ENCODE data around the gene VPS35L. TPM values are rescaled to one million over a fixed set of nuclear protein-coding genes. Genes with fewer than 3 reads are reported as not detected.
A peak's percentile ranks its signal among the peaks of the same experiment; 100 is the strongest.

Gene VPS35L, protein sequence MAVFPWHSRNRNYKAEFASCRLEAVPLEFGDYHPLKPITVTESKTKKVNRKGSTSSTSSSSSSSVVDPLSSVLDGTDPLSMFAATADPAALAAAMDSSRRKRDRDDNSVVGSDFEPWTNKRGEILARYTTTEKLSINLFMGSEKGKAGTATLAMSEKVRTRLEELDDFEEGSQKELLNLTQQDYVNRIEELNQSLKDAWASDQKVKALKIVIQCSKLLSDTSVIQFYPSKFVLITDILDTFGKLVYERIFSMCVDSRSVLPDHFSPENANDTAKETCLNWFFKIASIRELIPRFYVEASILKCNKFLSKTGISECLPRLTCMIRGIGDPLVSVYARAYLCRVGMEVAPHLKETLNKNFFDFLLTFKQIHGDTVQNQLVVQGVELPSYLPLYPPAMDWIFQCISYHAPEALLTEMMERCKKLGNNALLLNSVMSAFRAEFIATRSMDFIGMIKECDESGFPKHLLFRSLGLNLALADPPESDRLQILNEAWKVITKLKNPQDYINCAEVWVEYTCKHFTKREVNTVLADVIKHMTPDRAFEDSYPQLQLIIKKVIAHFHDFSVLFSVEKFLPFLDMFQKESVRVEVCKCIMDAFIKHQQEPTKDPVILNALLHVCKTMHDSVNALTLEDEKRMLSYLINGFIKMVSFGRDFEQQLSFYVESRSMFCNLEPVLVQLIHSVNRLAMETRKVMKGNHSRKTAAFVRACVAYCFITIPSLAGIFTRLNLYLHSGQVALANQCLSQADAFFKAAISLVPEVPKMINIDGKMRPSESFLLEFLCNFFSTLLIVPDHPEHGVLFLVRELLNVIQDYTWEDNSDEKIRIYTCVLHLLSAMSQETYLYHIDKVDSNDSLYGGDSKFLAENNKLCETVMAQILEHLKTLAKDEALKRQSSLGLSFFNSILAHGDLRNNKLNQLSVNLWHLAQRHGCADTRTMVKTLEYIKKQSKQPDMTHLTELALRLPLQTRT
- 61.4 TPM for total RNA-seq

DNA sequence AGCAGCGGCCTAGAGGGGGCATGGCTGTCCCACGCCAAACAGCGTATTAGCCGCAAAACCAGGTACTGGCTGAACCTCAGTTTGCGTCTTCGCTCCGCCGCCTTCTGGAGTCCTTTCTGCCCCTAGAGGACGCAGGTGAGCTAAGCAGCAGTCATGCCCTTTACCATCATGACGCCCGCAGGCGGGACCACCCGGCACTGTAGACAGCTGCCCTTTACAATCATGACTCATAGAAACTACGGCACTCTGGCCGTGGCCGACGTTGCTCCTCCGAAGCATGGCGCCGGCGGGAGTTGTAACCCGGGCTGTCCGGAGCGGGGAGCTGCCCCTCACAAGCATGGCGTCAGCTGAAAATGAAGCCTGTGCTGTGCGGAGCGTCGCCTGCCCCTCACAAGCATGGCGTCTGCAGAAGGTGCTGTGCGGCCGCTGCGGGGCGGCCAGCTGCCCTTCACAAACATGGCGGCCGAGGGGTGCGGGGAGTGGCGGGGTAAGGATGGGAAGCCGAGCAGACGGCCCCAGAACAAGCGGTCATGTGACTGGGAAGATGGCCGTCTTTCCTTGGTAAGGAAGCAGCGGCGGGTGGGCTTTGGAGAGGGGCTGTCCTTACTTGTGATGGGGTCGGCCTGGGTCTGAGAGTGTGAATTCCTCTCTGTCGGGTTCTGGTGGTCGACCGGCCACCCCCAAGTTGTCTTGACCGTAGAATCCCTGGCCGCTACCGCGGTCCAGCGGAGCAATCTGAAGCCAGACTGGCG lies at the start of gene VPS35L:
Gene VPS35L, plus strand, starts transcription at position 518 of the 752 bp plus-strand sequence. Its CDS starts 27 bp downstream, at position 545.
- intact Hi-C loops (cut with DNase I) = loop anchor here (10.0 kb wide), 1 partner anchor 329 kb away; the partner anchor contains the start of gene GPRC5B
- ATAC-seq = peak; percentile 99
- DNase-seq (ENCODE audit: low spot score) = peak; percentile 98

DNA sequence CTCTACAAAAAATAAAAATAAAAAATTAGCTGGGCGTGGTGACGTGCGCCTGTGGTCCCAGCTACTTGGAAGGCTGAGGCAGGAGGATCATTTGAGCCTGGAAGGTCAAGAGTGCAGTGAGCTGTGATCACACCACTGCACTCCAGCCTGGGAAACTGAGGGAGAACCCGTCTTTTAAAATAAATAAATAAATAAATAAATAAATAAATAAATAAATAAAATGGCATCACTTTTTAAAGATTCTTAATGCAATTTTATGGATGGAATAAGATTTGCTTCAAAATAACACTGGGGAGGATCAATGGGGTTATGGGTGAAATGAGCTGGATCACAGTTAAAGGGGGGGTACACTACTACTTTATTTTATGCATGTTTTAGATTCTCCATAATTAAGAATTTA lies 48.5 kb upstream of the VPS35L start:
- ATAC-seq (no peak), DNase-seq (ENCODE audit: low spot score) (no peak)
- intact Hi-C loops (cut with DNase I) = loop anchor here (10.0 kb wide), 1 partner anchor 422 kb away; no protein-coding TSS in a partner anchor

DNA sequence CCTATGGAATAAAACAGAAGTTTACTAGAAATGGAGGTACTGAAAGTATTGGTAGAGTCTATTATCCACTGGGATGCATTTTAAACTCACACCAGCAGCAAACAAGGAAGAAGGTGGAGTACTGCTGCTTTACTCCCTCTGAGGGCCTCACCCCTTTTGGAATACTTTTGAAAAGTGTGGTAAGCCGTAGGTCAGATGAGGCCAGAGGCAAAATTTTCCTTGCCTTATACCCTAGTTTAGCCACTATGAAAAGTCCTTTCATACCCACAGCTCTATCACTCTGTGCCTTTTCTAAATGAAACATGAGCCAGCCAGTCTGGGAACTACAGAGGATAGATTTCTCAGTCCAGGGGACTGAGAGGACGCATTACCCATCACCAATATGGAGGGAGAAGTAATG lies 47.6 kb upstream of the VPS35L start:
- DNase-seq (ENCODE audit: low spot score) (no peak), ATAC-seq (peak; percentile 71)
- intact Hi-C loops (cut with DNase I) = loop anchor here (10.0 kb wide), 1 partner anchor 423 kb away; no protein-coding TSS in a partner anchor

DNA sequence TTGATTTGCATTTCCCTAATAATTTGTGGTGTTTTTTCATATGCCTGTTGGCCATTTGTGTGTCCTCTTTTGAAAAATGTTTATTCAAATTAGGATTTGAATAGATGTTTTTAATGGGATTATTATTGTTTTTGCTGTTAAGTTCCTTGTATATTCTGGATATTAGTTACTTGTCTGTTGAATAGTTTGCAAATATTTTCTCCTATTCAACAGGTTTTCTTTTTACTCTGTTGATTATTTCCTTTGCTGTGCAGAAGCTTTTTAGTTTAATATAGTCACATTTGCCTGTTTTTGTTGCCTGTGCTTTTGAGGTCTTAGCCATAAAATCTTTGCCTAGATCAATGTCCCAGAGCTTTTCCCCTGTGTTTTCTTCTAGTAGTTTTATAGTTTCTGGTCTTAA lies 43.2 kb upstream of the VPS35L start:
- no peak for ATAC-seq
- no peak for DNase-seq (ENCODE audit: low spot score)
- intact Hi-C loops (cut with DNase I) = no loop called here

DNA sequence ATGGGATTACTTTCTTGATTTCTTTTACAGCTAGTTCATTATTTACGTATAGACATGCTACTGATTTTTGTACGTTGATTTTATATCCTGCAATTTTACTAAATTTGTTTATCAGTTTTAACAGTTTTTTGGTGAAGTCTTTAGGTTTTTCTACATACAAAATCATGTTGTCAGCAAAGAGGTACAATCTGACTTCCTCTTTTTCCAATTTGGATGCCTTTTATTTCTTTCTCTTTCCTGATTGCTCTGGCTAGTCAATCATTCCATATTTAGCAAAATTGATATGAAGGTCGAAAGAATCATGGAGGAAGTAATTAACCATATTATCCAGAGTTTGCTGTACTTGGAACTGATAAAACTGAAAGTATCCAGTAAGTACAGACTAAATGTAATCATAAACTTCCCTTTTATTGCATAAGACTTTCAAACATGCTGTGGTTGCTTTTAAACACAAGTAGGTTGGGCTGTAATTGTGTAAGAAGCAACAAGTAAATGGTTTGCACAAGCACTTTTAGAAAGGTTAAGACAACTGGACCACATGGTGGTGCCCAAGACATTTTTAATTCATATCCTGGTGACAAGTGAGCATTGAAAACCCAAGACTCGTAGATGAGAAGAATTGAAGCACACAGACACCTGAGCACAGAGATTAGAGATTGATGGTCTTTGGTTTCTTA lies 42.0 kb upstream of the VPS35L start:
- intact Hi-C loops (cut with DNase I) = no loop called here
- ATAC-seq = peak; percentile 66
- no peak for DNase-seq (ENCODE audit: low spot score)

DNA sequence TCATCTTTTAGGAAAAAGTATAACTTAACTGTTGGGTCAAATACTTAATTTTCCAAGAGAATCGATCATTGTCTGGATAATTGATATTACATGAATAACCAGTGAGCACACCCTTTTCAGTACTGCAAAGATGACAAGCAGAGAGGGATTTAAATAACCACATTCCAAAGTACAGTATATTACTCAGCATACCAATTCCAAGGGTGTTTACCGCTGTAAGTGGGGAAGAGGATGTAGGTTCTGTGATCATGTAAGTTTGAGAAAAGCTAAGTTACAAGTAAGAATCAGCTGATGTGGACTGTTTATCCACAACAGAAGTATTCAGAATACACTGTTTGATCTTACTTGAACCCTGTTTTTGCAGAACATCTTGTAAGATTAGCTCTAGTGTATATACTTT lies 39.7 kb upstream of the VPS35L start:
- DNase-seq (ENCODE audit: low spot score) (no peak), ATAC-seq (no peak)
- intact Hi-C loops (cut with DNase I) = no loop called here

DNA sequence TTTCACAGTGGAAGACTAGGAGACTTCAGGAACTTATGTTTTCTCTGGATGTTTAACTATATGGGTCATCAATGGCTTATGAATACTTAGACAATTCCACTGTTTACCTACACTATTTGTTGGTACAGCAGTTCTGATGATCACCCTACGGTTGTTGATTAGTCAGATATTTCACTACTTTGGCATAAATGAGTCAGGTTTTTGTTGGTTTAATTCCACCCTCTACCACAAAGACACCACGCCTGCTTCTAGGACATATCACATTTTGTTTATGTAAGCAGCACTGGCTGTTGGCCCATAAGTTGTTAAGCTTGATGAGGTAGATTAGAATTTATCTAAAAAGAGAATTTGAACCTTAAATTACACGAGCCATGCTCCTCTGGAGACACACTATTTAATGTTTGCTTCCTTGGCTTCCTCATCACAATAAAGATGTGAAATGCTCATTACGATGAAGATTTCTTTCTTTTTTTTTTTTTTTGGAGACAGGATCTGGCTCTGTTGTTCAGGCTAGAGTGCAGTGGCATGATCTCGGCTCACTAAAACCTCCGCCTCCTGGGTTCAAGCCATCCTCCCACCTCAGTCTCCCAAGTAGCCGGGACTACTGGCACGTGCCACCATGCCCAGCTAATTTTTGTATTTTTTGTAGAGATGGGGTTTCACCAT lies 37.9 kb upstream of the VPS35L start:
- intact Hi-C loops (cut with DNase I) = no loop called here

DNA sequence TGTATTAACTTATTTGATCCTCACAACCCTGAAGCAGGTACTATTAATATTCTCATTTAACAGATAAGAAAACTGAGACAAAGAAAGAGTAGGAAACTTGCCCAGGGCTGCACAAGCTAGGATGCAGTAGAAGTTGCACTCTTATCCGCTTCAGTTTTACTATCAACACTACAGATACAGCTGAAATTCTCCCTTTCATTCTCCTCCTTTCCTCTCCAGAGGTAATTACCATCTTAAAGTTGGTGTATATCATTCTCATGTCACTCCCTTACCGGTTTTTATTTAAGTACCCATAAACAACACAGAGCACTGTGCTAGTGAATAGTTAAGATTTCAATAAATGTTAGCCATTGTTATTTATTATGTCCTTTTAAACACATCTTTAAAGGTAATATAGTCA lies 37.1 kb upstream of the VPS35L start:
- intact Hi-C loops (cut with DNase I) = no loop called here
- ATAC-seq = no peak
- no peak for DNase-seq (ENCODE audit: low spot score)

More for the DNA sequence above, 37.9 kb upstream of the VPS35L start:
- ATAC-seq (no peak), DNase-seq (ENCODE audit: low spot score) (no peak)

DNA sequence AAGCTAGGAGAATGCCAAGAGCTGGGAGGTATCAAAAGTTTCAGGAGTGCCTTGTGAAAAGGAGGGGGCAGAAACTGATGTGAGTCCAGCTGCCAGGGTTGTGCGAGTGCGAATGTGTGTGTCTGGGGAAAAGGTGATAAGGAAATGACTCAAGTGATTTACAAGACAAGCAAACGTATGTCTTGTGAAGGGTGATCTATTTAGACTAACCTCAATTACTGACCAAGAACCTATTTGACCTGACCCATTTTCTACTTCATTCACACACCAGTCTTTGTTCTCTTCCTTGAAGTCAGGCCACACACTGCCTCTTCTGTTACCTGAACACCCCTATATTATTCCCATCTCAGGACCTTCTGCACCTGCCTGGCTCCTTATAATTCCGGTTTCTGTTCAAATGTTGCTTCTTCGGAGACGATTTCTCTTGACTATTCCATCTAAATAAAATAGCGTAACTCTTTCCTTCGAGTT lies 34.6 kb upstream of the VPS35L start:
- DNase-seq (ENCODE audit: low spot score) = no peak
- intact Hi-C loops (cut with DNase I) = no loop called here
- ATAC-seq = no peak

DNA sequence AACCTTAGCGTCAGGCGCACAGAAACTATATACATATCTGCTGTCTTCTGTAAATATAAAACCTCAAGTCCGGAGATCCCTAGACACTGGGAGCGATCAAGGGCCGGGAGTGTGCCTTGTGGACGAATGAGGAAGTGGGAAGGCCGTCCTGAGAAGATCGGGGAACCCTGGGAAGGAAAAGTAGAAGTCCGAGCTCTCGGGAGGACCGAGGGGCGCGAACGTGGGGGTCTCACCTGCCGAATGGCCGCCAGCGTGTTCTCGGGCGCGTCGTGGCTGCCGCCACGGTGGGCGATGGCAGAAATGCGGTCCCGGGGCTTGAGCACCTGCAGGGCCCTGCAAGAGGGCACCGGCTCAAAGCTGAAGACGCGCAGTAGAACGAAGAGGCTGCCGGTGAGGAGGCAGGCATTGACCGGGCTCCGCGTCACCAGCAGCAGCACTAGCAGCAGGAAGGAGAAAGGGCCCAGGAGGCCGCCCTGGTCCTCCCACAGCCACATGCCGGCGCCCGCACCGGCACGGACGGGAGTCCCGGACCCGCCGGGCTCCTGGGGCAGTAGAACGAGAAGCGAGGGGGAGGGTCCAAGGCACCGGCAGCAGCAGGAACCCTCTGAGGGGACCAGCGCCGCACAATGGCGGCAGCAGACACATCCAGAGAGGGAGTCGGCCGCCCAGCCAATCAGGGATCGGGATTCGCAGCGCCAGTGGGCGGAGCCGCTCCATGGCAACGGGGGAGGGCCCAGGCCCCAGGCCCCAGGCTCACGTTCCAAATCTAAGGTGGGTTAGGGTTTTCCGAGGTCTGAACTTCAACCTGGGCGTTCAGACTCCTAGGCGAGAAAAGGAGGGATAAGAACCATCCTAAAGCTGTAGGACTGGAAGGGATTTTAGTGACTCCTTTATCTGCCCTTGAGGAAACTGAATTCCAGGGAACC lies 33.8 kb upstream of the VPS35L start, which contains the start of gene GDE1:
Gene GDE1, minus strand, starts transcription at position 628 of the 926 bp plus-strand sequence. Its CDS starts 134 bp downstream, at position 494.
- DNase-seq (ENCODE audit: low spot score) = peak; percentile 98
- ATAC-seq = peak; percentile 95
- intact Hi-C loops (cut with DNase I) = no loop called here

DNA sequence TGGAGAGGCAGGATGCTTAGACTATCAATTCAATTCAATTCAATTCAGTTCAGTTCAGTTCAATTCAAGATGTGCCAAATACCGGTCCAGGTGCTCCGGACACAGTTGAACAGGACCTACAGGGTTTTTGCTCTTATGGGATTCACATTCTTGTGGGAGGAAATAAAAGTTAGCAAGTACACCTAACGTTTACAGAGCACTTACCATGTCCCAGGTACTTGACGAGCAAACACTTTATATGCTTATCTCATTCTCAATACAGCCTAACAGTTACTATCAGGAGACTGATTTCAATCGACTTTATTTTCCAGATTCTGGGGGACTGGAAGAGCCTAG lies 33.1 kb upstream of the VPS35L start:
- DNase-seq (ENCODE audit: low spot score) = no peak

DNA sequence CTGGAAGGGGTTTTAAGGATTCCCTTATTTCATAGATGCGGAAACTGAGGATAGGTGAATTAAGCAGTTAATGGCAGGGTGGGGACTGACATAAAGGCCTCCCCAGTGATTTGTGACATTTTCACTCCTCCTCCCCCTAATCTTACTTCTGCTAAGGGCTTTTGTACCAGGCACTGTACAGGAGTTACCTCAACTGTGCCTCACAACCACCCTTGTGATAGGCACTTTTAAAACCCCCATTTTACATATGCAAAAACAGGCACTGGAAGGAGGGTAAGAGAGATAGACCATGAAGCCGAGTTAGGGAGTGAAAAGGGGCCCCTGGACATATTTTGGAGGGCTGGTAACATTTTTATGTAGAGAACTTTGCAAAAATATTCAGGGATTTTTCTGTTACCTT lies 32.7 kb upstream of the VPS35L start:
- intact Hi-C loops (cut with DNase I) = no loop called here
- ATAC-seq (no peak), DNase-seq (ENCODE audit: low spot score) (no peak)

More for the DNA sequence above, 33.1 kb upstream of the VPS35L start:
- intact Hi-C loops (cut with DNase I) = no loop called here
- ATAC-seq = no peak

DNA sequence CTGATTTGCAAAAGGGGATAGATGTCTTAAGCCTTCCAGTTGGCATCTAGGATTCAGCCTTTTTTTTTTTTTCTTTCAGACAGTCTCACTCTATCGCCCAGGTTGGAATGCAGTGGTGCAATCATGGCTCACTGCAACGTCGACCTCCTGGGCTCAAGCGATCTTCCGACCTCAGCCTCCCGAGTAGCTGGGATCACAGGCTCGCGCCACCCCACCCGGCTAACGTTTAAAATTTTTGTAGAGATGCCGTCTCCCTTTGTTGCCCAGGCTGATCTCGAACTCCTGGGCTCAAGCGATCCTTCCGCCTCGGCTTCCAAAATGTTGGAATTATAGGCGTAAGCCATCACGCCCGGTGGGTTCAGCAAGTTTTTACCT lies 32.3 kb upstream of the VPS35L start:
- no peak for ATAC-seq
- intact Hi-C loops (cut with DNase I) = no loop called here

DNA sequence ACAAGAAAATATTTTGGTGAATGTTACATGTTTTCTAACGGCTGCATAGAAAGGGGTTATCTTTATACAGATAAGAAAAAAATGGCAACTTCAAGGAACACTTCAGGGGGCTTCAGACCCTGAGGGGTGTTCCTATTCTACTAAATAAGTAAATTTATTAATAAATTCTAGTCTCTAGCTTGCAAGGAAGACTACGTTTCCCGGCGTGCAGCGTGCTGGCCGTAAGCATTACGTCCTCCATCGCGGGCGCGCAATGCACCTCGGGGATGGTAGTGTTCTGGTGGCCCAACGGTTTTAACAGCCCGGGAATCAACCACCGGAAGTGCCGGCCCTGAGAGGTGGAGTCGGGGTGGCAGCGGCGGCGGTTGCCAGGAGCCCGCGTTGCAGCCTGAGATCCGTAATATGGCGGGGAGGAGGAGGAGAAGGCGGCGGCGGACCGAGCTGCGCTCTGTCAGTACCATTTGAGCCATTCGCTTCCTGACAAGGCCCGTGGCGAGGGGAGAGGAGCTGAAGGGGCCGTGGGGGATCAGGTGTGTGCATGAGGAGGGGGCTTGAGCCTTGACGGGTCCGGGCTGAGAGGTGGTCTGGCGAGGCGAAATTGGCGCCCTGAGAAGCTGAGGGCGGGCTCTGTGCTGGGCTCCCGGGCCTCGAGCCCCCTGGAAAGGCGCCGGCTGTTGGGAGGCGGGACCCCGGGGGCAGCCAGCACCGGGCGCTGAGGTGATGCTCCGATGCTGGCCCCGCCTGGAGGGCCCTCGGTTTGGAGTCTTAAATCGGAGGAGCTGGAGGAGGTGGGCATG lies 31.7 kb upstream of the VPS35L start, which contains the start of gene CCP110:
Gene CCP110, plus strand, starts transcription at position 384 of the 797 bp plus-strand sequence. CDS start 3,940 bp downstream, outside the sequence.
- intact Hi-C loops (cut with DNase I) = no loop called here
- ATAC-seq = peak; percentile 95

More for the DNA sequence above, 32.3 kb upstream of the VPS35L start:
- DNase-seq (ENCODE audit: low spot score) = no peak

DNA sequence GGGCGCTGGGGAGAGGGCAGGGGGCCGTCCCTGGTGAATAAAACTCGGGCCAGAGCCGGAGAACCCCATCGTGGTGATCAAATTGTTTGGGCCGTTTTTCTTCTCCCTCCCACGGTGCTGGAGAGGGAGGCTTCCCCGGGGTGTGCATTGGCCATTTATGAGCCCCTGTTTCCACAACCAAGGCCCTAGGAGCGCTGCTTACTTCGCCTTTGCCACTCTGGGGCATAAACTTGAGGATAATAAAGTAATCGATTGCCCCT lies 31.2 kb upstream of the VPS35L start:
- ATAC-seq (peak; percentile 7), DNase-seq (ENCODE audit: low spot score) (no peak)

More for the DNA sequence above, 31.7 kb upstream of the VPS35L start, which contains the start of gene CCP110:
- DNase-seq (ENCODE audit: low spot score) = peak; percentile 98

More for the DNA sequence above, 31.2 kb upstream of the VPS35L start:
- intact Hi-C loops (cut with DNase I) = no loop called here
